Putamen (tissue), 1 donor: ENCODE measurements around the gene IGLL5.
A peak's percentile ranks its signal among the peaks of the same experiment; 100 is the strongest.
"Not testable (repeated sequence)": the region's sequence is repeated elsewhere in the genome, so short reads cannot be mapped to it uniquely, and the experiment has no call there.

Experiments used
- DNase-seq: peaks from one replicate; pipeline ENCODE4 v3.0.0-alpha.2; 2016; ENCODE audit warnings: low spot score

IGLL5 gene

DNA sequence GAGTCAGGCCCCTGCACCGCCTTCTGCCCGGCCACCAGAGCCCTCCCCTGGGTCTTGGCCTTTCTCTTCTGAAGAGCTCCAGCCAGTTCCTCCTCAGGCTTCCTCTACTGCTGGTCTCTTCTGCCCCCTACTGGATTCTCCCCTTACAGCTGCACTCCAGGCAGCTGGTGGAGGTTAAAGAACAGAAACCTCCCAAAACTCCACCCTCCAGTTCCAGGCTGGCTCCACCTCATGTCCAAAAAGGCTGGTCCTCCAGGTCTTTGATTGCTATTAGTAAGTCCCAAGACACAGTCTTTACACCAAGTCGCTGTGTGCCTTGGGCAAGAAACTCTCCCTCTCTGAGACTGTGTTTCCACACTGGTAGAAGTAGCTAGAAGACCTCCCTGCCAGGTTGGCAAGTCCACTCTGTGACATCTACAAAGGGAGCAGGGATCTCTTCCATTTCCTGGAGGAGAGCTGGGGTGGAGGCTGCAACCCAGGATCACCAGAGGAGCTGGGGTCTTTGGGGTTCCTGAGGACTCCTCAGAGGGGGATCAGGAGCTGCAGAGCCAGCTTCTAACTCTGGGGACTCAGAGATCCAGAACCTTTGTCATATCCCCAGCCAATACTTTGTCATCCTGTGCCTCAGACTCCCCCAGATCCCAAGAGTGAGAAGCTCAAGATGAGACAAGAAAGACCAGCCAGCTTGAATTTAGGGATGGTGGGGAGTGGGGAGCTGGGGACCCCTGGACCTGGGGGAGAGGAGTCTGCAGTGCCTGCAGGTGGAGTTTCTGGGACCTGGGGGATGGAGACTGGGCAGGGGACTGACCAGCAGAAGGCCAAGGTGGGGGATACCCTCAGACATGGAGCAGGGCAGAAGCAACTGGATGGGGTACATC lies 3.4 kb upstream of the IGLL5 start:
- peak; percentile 21 for DNase-seq

GRCh38 chr22:22884888-22885840 lies 2.5 kb upstream of the IGLL5 start:
- DNase-seq = no peak

GRCh38 chr22:22886546-22886945 lies 1.1 kb upstream of the IGLL5 start:
- no peak for DNase-seq

DNA sequence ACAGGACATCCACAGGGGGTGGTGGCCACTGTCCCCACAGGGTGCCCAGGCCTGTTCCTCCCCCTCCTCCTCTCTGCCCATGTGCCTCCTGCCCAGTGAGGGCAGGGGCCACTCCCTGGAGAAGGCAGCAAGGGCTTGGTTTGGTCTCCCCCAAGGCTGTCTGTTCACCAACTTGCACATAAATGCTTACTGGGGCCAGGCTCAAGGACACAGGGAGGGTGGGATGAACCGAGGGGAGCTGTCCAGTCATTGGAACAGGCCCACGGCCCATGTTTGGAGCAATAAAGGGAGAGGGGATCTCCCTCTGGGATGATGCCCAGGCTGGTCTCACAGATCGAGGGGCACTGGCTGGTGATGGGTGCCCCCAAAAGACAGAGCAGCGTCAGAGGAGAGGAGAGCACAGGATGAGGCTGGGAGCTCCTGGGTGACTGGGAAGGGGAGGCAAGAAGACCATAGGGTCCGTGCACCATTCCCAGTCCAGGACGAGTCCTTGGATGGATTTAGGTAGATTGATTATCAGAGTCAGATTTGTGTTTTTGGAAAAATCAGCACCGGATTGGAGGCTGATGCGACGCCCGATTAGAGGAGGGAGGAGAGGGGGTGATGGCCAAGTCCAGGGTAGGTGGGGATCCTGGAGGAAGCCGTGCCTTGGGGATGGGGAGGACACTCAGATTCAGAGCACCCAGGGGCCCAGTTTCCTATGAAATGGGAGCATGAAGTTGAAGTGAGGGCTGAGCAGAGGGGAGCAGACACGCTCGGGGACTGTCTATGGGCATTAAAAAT lies 1.1 kb downstream of the IGLL5 start:
- no peak for DNase-seq

DNA sequence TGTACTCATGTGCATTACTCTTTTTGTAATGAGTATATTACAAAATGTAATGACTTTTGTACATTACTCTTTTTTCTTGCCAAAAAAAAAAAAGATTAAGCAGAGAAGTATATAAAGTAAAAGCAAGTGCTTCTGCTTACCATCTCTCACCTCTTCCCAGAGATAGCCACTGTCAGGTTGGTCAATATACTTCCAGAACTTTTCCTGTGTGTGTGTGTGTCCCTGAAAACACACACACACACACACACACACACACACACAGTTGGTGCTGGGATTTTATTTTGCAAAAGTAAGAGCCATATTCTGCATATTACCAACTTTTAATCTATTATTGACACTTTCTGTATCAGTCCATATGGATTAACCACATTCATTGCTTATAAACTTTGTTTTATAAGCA lies 2.5 kb downstream of the IGLL5 start:
- DNase-seq = no peak

DNA sequence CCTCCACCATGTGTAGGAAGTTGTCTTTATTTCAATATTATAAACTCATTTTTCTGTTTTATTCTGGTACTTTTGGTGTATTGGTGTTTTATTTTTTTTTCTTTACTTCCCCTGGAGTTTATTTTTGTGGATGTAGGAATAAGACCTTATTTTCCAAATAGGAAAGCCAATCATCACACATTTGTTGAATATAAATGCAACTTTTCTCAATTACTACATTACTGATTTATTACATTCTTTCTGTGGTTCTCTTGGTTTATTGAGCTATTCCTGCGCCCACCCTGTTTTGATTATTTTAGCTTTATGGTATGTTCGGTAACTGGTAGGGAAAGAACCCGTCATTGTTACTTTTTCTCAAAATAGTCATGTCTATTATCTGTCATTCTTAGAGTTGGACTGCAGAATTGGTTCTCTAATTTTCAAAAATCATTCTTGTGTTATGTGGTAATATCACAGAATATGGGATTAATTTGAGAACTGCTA lies 3.6 kb downstream of the IGLL5 start:
- no peak for DNase-seq

DNA sequence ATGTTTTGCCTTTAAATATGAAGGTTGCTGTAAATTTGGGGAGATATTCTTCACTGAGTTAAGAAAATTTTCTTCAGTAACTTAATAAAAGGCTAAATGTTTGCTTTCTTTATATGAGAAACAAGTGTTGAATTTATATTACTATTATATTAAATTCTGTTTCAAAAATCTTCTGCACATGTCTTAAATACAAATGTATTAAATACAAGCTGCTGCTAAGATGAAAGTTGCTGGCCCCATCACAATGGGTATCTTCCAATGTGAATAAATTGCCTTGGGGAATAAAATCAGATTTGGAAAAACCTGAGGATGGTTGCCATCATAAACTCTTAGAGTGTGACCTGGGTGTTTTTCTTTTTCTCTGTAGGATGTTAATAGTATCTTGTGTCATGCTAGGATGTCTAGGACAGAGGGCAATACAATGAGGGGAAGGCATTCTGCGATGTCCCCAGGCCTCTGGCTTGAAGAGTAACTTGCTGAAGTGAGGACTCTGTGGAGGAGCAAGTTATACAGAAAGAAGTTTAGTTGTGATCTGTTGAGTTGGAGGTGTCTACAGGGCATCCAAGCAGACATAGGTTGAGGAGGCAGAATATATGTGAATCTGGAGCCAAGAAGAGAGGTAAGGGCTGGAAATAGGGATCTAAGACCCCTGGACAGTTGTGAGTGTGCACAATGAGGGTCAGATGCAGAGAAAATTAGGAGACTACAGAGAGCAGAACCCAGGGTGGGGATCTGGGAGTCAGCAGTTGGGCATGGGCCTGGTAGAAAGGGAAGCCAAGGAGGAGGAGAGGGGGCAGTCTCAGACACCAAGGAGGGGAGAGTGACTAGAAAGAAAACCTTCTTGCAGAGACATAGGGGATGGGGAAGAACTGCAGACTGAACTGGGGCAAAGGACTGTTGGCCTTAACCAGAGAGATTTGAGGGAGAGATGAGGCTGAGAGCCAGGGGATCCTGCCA lies 4.8 kb downstream of the IGLL5 start:
- no peak for DNase-seq

DNA sequence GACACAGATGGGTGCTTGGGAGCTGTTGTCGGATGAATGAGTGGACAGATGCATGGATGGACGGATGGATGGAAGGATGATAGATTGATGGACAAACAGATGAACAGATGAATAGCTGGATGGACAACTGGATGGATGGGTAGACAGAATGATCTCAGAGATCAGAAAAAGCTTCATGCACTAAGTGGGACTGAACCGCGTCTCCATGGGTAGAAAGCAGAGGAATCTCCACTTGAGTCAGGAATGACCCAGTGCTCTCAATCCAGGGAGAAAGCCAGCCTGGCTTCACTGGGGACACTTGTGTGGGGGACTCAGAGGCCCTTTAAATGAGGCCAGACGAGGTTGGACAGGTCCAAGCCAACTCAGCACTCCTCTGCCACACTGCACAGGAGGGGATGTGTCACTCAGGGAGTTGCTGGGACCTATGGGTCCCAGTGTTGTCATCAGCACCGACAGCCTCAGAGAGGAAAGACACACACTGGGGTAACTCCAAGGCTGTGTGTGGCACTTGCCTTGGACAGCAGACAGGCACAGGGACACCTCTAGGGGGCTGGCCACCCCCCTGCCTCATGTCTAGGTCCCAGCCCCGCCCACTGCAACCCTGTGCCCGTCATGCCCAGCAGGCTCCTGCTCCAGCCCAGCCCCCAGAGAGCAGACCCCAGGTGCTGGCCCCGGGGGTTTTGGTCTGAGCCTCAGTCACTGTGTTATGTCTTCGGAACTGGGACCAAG lies 5.6 kb downstream of the IGLL5 start:
- no peak for DNase-seq

- DNase-seq = no peak
Observed at GRCh38 chr22:22893891-22894739, 6.5 kb downstream of the IGLL5 start.

- no peak for DNase-seq
Observed at GRCh38 chr22:22894740-22895731, 7.4 kb downstream of the IGLL5 start.

GRCh38 chr22:22895776-22896445 lies 8.3 kb downstream of the IGLL5 start:
- no peak for DNase-seq

- DNase-seq = no peak
Observed at GRCh38 chr22:22896601-22897000, 9.0 kb downstream of the IGLL5 start.

- DNase-seq = no peak
Observed at GRCh38 chr22:22897091-22897490, 9.5 kb downstream of the IGLL5 start.

DNA sequence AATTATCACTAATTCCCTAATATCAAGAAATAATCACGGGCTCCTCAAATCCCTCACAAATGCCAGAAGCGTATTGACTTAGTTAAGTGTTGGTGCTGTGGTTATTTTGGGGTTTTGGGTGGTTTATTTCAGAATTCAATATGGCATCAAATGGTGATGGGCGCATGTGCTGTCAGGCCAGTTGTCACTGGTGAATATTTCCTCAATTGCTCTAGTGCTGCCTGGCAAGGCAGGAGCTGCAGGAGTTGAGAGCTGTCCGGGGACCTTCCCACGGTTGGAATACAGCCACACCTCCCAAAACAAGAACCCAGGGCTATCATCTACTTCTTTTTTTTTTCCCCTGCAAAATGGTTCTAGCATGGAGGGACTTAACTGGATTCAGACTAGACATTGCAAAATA lies 10.3 kb downstream of the IGLL5 start:
- DNase-seq = no peak

- not testable (repeated sequence) for DNase-seq
Observed at GRCh38 chr22:22898411-22898950, 10.9 kb downstream of the IGLL5 start.

GRCh38 chr22:22899342-22900080 lies 11.9 kb downstream of the IGLL5 start:
- not testable (repeated sequence) for DNase-seq
